PC-3 (cell line): ENCODE results near the gene MACROD1. TPM values are rescaled to one million over a fixed set of nuclear protein-coding genes. Genes with fewer than 3 reads are reported as not detected.

Experiments used
- ATAC-seq: fragments of 200-7000 bp; cut with Tn5 transposase; 2 replicates; pipeline ENCODE4 v1.9.1; 2020; ENCODE audit warnings: mild to moderate bottlenecking, moderate library complexity
- BruUV-seq: library from RNA; stranded (reverse); fragments of 400-500 nt; replicated peaks from 2 replicates; lab custom pipeline; 2021; lab: Mats Ljungman, UMichigan
- CTCF ChIA-PET: fragments of 300-600 bp; sonication (Branson Sonifier 250); formaldehyde crosslinking; loops from one replicate; lab custom pipeline; 2022; ENCODE audit warnings: antibody characterized with exemption; lab: Charles Lee
- POLR2A ChIA-PET: fragments of 300-600 bp; sonication (Branson Sonifier 250); formaldehyde crosslinking; loops from one replicate; lab custom pipeline; 2022; ENCODE audit warnings: antibody characterized with exemption; ENCODE audit not compliant: unreplicated experiment; lab: Charles Lee
- DNase-seq: peaks from one replicate; pipeline ENCODE4 v3.0.0-alpha.2; 2015
- H2AFZ ChIP-seq: fragments of 300-600 bp; sonication (generic); 2 replicates; pipeline ENCODE4 v1.6.0; 2016; ENCODE audit warnings: antibody characterized with exemption, low read length
- H3F3A ChIP-seq: fragments of 300-600 bp; sonication (generic); one replicate; pipeline ENCODE4 v1.6.0; 2017; ENCODE audit warnings: antibody characterized with exemption, low read length, control low read depth, mild to moderate bottlenecking; ENCODE audit not compliant: unreplicated experiment
- H3K27ac ChIP-seq: fragments of 300-600 bp; sonication (generic); 2 replicates; pipeline ENCODE4 v1.5.1; 2016; ENCODE audit warnings: mild to moderate bottlenecking, low read length
- H3K27me3 ChIP-seq: fragments of 300-600 bp; sonication (generic); 2 replicates; pipeline ENCODE4 v1.6.1; 2016; ENCODE audit warnings: low read length, mixed read lengths
- H3K36me3 ChIP-seq: fragments of 300-600 bp; sonication (generic); 2 replicates; pipeline ENCODE4 v1.6.1; 2016; ENCODE audit warnings: low read depth, mixed run types, low read length, mixed read lengths
- H3K4me1 ChIP-seq: fragments of 300-600 bp; sonication (generic); 2 replicates; pipeline ENCODE4 v1.5.1; 2016; ENCODE audit warnings: low read length; ENCODE audit not compliant: insufficient read depth
- H3K4me2 ChIP-seq: fragments of 300-600 bp; sonication (generic); 2 replicates; pipeline ENCODE4 v1.6.0; 2016; ENCODE audit warnings: low read length
- H3K4me3 ChIP-seq: fragments of 300-600 bp; sonication (generic); 2 replicates; pipeline ENCODE4 v1.5.1; 2016; ENCODE audit warnings: mild to moderate bottlenecking, low read length, mixed read lengths
- H3K79me2 ChIP-seq: fragments of 300-600 bp; sonication (generic); 2 replicates; pipeline ENCODE4 v1.6.1; 2017; ENCODE audit warnings: low read length, mixed read lengths
- H3K9ac ChIP-seq: fragments of 300-600 bp; sonication (generic); 2 replicates; pipeline ENCODE4 v1.6.0; 2016; ENCODE audit warnings: mild to moderate bottlenecking, low read length
- H3K9me2 ChIP-seq: fragments of 300-600 bp; sonication (generic); replicated peaks from 2 replicates; pipeline ENCODE4 v1.6.1; 2016; ENCODE audit warnings: mixed run types, low read length, mixed read lengths
- H3K9me3 ChIP-seq: fragments of 300-600 bp; sonication (generic); 2 replicates; pipeline ENCODE4 v1.6.1; 2016; ENCODE audit warnings: low read length, mixed read lengths
- H4K20me1 ChIP-seq: fragments of 300-600 bp; sonication (generic); 2 replicates; pipeline ENCODE4 v1.6.1; 2016; ENCODE audit warnings: low read length, mixed read lengths
- CTCF ChIP-seq: fragments of 300-600 bp; sonication (generic); conservative IDR thresholded peaks from 2 replicates; pipeline ENCODE4 v1.5.1; 2017; ENCODE audit warnings: antibody characterized with exemption, low read depth, mild to moderate bottlenecking, low read length
- EZH2 ChIP-seq: fragments of 300-600 bp; sonication (generic); IDR thresholded peaks from one replicate; pipeline ENCODE4 v1.6.1; 2017; ENCODE audit warnings: antibody characterized with exemption, mild to moderate bottlenecking, low read length; ENCODE audit not compliant: unreplicated experiment
- EZH2phosphoT487 ChIP-seq: fragments of 300-600 bp; sonication (generic); IDR thresholded peaks from 2 replicates; pipeline ENCODE4 v1.6.1; 2018; ENCODE audit warnings: mild to moderate bottlenecking, antibody characterized with exemption, low read length, borderline replicate concordance
- intact Hi-C: fragments of 100-400 bp; cut with micrococcal nuclease; formaldehyde crosslinking; loops from 2 replicates; pipeline ENCODE4 v1.9.0; 2023
- total RNA-seq: library from RNA; depleted of rRNA; stranded (reverse); fragments of >200 nt; gene quantifications from 2 replicates; pipeline ENCODE4 v1.2.3, GENCODE V29; 2014; rRNA removed

MACROD1 gene
- total RNA-seq, 1 experiment from 2014 or later: 71.4 TPM

- TF ChIP-seq EZH2phosphoT487: no peak
- no peak for TF ChIP-seq EZH2
- TF ChIP-seq CTCF: no peak
- no TSS peak for BruUV-seq
- Histone ChIP-seq H3K4me1 (no peaks in the 10 kb centered on the region), H2AFZ (no peak overlapping the region), H3K9me2 (no peaks in the 10 kb centered on the region), H4K20me1 (no peaks in the 10 kb centered on the region), H3K4me3 (no peak overlapping the region), H3K79me2 (no peaks in the 10 kb centered on the region), H3K27ac (no peak overlapping the region), H3K4me2 (no peak overlapping the region), H3F3A (no peaks in the 10 kb centered on the region), H3K36me3 (peaks cover 36% of the 10 kb centered on the region), H3K9ac (no peak overlapping the region), H3K27me3 (no peaks in the 10 kb centered on the region), H3K9me3 (no peaks in the 10 kb centered on the region)
- DNase-seq: no peak
- intact Hi-C loops: no loop called here
- POLR2A ChIA-PET: no interaction called here
- no peak for ATAC-seq
- CTCF ChIA-PET: no interaction called here
These were observed 214.0 kb downstream of the MACROD1 start for GRCh38 chr11:63951779-63952536.

Other genes starting within 250 kb of the MACROD1 start
- gene RCOR2, start 248.9 kb downstream of the MACROD1 start, total RNA-seq: 1.2 and 1.4 TPM in 2 replicates
- gene NAA40, start 227.1 kb downstream of the MACROD1 start, total RNA-seq: 20.9 and 26.7 TPM in 2 replicates
- gene COX8A, start 191.5 kb downstream of the MACROD1 start, total RNA-seq: 1,480 and 1,500 TPM in 2 replicates
- gene OTUB1, start 179.7 kb downstream of the MACROD1 start, total RNA-seq: 124 and 129 TPM in 2 replicates
- not detected in 2 replicates for gene FLRT1, start 130.2 kb downstream of the MACROD1 start, total RNA-seq
- 543 and 557 TPM in 2 replicates for gene STIP1, start 20.1 kb upstream of the MACROD1 start, total RNA-seq
- gene FERMT3, start 40.6 kb upstream of the MACROD1 start, total RNA-seq: 2.1 and 2.4 TPM in 2 replicates
- 56.0 and 57.7 TPM in 2 replicates for gene TRPT1, start 60.1 kb upstream of the MACROD1 start, total RNA-seq
- 98.3 and 102 TPM in 2 replicates for gene NUDT22, start 60.2 kb upstream of the MACROD1 start, total RNA-seq
- 20.4 and 25.4 TPM in 2 replicates for gene DNAJC4, start 64.4 kb upstream of the MACROD1 start, total RNA-seq
- 27.9 and 39.4 TPM in 2 replicates for gene VEGFB, start 68.5 kb upstream of the MACROD1 start, total RNA-seq
- 215 and 248 TPM in 2 replicates for gene FKBP2, start 75.0 kb upstream of the MACROD1 start, total RNA-seq
- 1,496 and 2,060 TPM in 2 replicates for gene PPP1R14B, start 80.8 kb upstream of the MACROD1 start, total RNA-seq
- 69.0 and 88.3 TPM in 2 replicates for gene PLCB3, start 85.4 kb upstream of the MACROD1 start, total RNA-seq
- gene BAD, start 118.6 kb upstream of the MACROD1 start, total RNA-seq: 360 and 368 TPM in 2 replicates
- gene GPR137, start 119.7 kb upstream of the MACROD1 start, total RNA-seq: 32.4 and 47.5 TPM in 2 replicates
- 1.2 TPM in 1 of 2 replicates, not detected in the other for gene KCNK4, start 125.2 kb upstream of the MACROD1 start, total RNA-seq
- gene CATSPERZ, start 134.2 kb upstream of the MACROD1 start, total RNA-seq: 9.2 and 11.2 TPM in 2 replicates
- gene ESRRA, start 139.4 kb upstream of the MACROD1 start, total RNA-seq: 111 and 114 TPM in 2 replicates
- gene TRMT112, start 151.4 kb upstream of the MACROD1 start, total RNA-seq: 812 and 815 TPM in 2 replicates
- gene PRDX5, start 152.0 kb upstream of the MACROD1 start, total RNA-seq: 467 and 585 TPM in 2 replicates
- gene CCDC88B, start 174.1 kb upstream of the MACROD1 start, total RNA-seq: 19.6 and 21.0 TPM in 2 replicates
- gene RPS6KA4, start 193.0 kb upstream of the MACROD1 start, total RNA-seq: 148 and 189 TPM in 2 replicates